Neural progenitor cell (in vitro differentiated cells): ENCODE results near the gene MUL1. TPM values are rescaled to one million over a fixed set of nuclear protein-coding genes. Genes with fewer than 3 reads are reported as not detected.

ENCODE experiments used
- DNase-seq: peaks from one replicate; pipeline ENCODE4 v3.0.0-alpha.2; 2016; ENCODE audit warnings: low spot score
- H2AFZ ChIP-seq: fragments of 200-600 bp; sonication (generic); replicated peaks from 2 replicates; pipeline ENCODE4 v1.6.1; 2016; ENCODE audit warnings: antibody characterized with exemption
- H3F3A ChIP-seq: fragments of 200-600 bp; sonication (generic); 2 replicates; pipeline ENCODE4 v1.6.1; 2016; ENCODE audit warnings: antibody characterized with exemption, low read depth
- H3K27ac ChIP-seq: fragments of 200-600 bp; sonication (generic); 2 replicates; pipeline ENCODE4 v1.5.1; 2016; ENCODE audit warnings: mild to moderate bottlenecking
- H3K27me3 ChIP-seq: fragments of 200-600 bp; sonication (generic); 2 replicates; pipeline ENCODE4 v1.6.1; 2016; ENCODE audit warnings: mild to moderate bottlenecking, moderate library complexity
- H3K36me3 ChIP-seq: fragments of 200-600 bp; sonication (generic); 2 replicates; pipeline ENCODE4 v1.5.1; 2016
- H3K4me1 ChIP-seq: fragments of 200-600 bp; sonication (generic); 2 replicates; pipeline ENCODE4 v1.6.1; 2016; ENCODE audit warnings: mixed run types
- H3K4me2 ChIP-seq: fragments of 200-600 bp; sonication (generic); 2 replicates; pipeline ENCODE4 v1.6.1; 2016
- H3K4me3 ChIP-seq: fragments of 200-600 bp; sonication (generic); 2 replicates; pipeline ENCODE4 v1.5.1; 2016
- H3K79me2 ChIP-seq: fragments of 200-600 bp; sonication (generic); 2 replicates; pipeline ENCODE4 v1.6.1; 2016; ENCODE audit warnings: low read depth
- H3K9ac ChIP-seq: fragments of 200-600 bp; sonication (generic); 2 replicates; pipeline ENCODE4 v1.6.1; 2016
- H3K9me3 ChIP-seq: fragments of 200-600 bp; sonication (generic); 2 replicates; pipeline ENCODE4 v1.5.1; 2016; ENCODE audit warnings: low read depth
- H4K20me1 ChIP-seq: fragments of 200-600 bp; sonication (generic); 2 replicates; pipeline ENCODE4 v1.6.1; 2016; ENCODE audit warnings: low read depth
- H3K27ac Mint-ChIP-seq: 3 replicates; pipeline ENCODE4 v1.8.0; 2021; ENCODE audit warnings: mixed read lengths
- H3K27me3 Mint-ChIP-seq: 2 replicates; pipeline ENCODE4 v1.8.0; 2022; ENCODE audit warnings: low read depth, mild to moderate bottlenecking, inconsistent platforms, moderate library complexity, mixed read lengths; ENCODE audit not compliant: insufficient read depth
- H3K36me3 Mint-ChIP-seq: 3 replicates; pipeline ENCODE4 v1.8.0; 2021; ENCODE audit warnings: mixed read lengths
- H3K4me1 Mint-ChIP-seq: 3 replicates; pipeline ENCODE4 v1.8.0; 2021; ENCODE audit warnings: mixed read lengths
- H3K4me3 Mint-ChIP-seq: 3 replicates; pipeline ENCODE4 v1.8.0; 2021; ENCODE audit warnings: mild to moderate bottlenecking, moderate library complexity, mixed read lengths
- H3K9me3 Mint-ChIP-seq: 3 replicates; pipeline ENCODE4 v1.8.0; 2020; ENCODE audit warnings: mixed read lengths
- EZH2 ChIP-seq: fragments of 200-600 bp; sonication (generic); IDR thresholded peaks from 2 replicates; pipeline ENCODE4 v1.6.1; 2017; ENCODE audit warnings: antibody characterized with exemption, mild to moderate bottlenecking, moderate library complexity
- EZH2phosphoT487 ChIP-seq: fragments of 200-600 bp; sonication (generic); IDR thresholded peaks from 2 replicates; pipeline ENCODE4 v1.6.1; 2017; ENCODE audit warnings: antibody characterized with exemption
- total RNA-seq: library from RNA; depleted of rRNA; stranded (reverse); fragments of >200 nt; gene quantifications from 2 replicates; pipeline ENCODE4 v1.2.3, GENCODE V29; 2015; ENCODE audit warnings: low replicate concordance
- TF ChIP-seq, protein P1 (sequence below): fragments of 200-600 bp; sonication (generic); IDR thresholded peaks from 2 replicates; pipeline ENCODE4 v1.5.1; 2017; ENCODE audit warnings: antibody characterized with exemption, mild to moderate bottlenecking

MUL1 gene
- total RNA-seq, 1 donor from 2014 or later, result 6.7 TPM

GRCh38 chr1:20486457-20487235, 21.3 kb downstream of the MUL1 start:
- H3K4me1 Mint-ChIP-seq, result peaks cover 20% of the 10 kb centered on the region
- peak overlapping the region; percentile 83 for H3K4me3 Mint-ChIP-seq
- no peaks in the 10 kb centered on the region for H3K9me3 Mint-ChIP-seq
- no peaks in the 10 kb centered on the region for H3K36me3 ChIP-seq
- no peak overlapping the region for H3K27ac Mint-ChIP-seq
- TF ChIP-seq, protein P1, sequence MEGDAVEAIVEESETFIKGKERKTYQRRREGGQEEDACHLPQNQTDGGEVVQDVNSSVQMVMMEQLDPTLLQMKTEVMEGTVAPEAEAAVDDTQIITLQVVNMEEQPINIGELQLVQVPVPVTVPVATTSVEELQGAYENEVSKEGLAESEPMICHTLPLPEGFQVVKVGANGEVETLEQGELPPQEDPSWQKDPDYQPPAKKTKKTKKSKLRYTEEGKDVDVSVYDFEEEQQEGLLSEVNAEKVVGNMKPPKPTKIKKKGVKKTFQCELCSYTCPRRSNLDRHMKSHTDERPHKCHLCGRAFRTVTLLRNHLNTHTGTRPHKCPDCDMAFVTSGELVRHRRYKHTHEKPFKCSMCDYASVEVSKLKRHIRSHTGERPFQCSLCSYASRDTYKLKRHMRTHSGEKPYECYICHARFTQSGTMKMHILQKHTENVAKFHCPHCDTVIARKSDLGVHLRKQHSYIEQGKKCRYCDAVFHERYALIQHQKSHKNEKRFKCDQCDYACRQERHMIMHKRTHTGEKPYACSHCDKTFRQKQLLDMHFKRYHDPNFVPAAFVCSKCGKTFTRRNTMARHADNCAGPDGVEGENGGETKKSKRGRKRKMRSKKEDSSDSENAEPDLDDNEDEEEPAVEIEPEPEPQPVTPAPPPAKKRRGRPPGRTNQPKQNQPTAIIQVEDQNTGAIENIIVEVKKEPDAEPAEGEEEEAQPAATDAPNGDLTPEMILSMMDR, result no peak
- peak; percentile 47 for TF ChIP-seq EZH2
- peak; percentile 33 for TF ChIP-seq EZH2phosphoT487
- peak overlapping the region; percentile 98 for H3K4me2 ChIP-seq
- peaks cover 97% of the 10 kb centered on the region for H3K27me3 ChIP-seq
- H3K9me3 ChIP-seq, result no peaks in the 10 kb centered on the region
- H3K36me3 Mint-ChIP-seq, result peaks cover 3% of the 10 kb centered on the region
- peak; percentile 94 for DNase-seq
- H3K4me3 ChIP-seq, result peak overlapping the region; percentile 95
- peaks cover 45% of the 10 kb centered on the region for H3F3A ChIP-seq
- peaks cover 4% of the 10 kb centered on the region for H3K79me2 ChIP-seq
- H3K9ac ChIP-seq, result no peak overlapping the region
- H3K27ac ChIP-seq, result no peak overlapping the region
- H3K4me1 ChIP-seq, result peaks cover 8% of the 10 kb centered on the region
- H2AFZ ChIP-seq, result peak overlapping the region; percentile 95
- H4K20me1 ChIP-seq, result peaks cover 22% of the 10 kb centered on the region
- H3K27me3 Mint-ChIP-seq, result peaks cover 24% of the 10 kb centered on the region

GRCh38 chr1:20485527-20486456, 22.2 kb downstream of the MUL1 start, which contains the start of gene CAMK2N1:
Gene CAMK2N1 (minus strand): TSS chr1:20486210. CDS start chr1:20485379, 831 bp downstream.
- Histone ChIP-seq H3K4me2 (peak within 1 kb of the TSS; percentile 98), H3K4me1 (peaks cover 14% of the 10 kb centered on the region), H3K4me3 (peak within 1 kb of the TSS; percentile 95), H3F3A (peaks cover 48% of the 10 kb centered on the region), H3K36me3 (no peaks in the 10 kb centered on the region), H2AFZ (peak within 1 kb of the TSS; percentile 95), H4K20me1 (peaks cover 29% of the 10 kb centered on the region), H3K9ac (no peak within 1 kb of the TSS), H3K79me2 (peaks cover 4% of the 10 kb centered on the region), H3K9me3 (no peaks in the 10 kb centered on the region), H3K27ac (no peak within 1 kb of the TSS), H3K27me3 (peaks cover 97% of the 10 kb centered on the region)
- peak within 1 kb of the TSS; percentile 90 for H3K27ac Mint-ChIP-seq
- peak; percentile 81 for DNase-seq
- TF ChIP-seq, protein P1, result no peak
- TF ChIP-seq EZH2phosphoT487 (no peak), EZH2 (no peak)
- H3K4me3 Mint-ChIP-seq, result peak within 1 kb of the TSS; percentile 95
- peaks cover 3% of the 10 kb centered on the region for H3K36me3 Mint-ChIP-seq
- H3K27me3 Mint-ChIP-seq, result peaks cover 26% of the 10 kb centered on the region
- H3K9me3 Mint-ChIP-seq, result no peaks in the 10 kb centered on the region
- peaks cover 23% of the 10 kb centered on the region for H3K4me1 Mint-ChIP-seq

DNA sequence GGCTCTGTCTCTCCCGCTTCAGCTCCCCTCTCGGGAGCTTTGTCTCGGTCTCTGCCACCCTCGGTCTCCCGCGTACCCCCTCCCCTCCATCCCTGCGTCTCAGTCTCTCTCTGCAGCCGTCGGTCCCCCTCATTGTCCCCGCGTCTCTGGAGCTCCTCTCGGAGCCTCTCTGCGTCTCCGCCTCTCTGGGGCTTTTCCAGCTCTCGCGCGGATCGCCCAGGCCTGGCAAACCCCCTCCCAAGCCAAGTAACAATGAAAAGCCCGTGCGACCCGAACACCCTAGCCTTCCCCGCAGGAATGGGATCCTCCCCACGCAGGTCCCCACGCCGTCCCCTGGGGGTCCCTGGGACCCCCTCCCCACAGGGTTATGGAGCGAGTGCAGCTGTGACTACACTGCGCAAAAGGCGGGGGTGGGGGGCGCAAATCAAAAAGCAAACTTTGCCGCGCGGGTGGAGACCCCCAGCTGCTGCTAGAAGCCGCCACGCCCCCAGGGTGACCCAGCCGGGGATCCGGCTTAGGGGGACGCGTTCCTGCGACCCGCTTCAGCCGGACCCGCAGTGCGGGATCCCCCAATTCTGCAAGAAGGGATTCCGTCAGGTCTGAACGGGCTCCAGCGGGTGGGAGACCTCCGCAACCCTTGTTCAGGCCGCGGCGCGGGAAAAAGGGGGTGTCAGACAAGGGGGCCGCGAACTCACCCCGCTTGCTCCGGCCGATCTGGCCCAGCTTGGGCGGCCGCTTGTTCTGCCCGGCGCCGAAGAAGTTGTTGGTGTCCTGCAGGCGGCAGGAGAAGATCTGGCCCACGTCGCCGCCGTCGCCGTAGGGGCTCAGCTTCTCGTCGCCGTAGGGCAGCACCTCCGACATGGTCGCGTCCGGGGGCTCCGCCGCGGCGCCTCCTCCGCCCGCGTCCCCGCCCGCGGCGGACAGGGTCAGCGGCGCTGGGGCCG, 23.2 kb downstream of the MUL1 start:
- Mint-ChIP-seq H3K9me3 (no peaks in the 10 kb centered on the region), H3K4me1 (peaks cover 30% of the 10 kb centered on the region), H3K4me3 (peak overlapping the region; percentile 95), H3K27ac (peak overlapping the region; percentile 57), H3K27me3 (peaks cover 30% of the 10 kb centered on the region), H3K36me3 (peaks cover 3% of the 10 kb centered on the region)
- Histone ChIP-seq H3K9ac (no peak overlapping the region), H3K4me2 (peak overlapping the region; percentile 94), H3K27ac (no peak overlapping the region), H3K79me2 (peaks cover 4% of the 10 kb centered on the region), H3K9me3 (no peaks in the 10 kb centered on the region), H3K27me3 (peaks cover 90% of the 10 kb centered on the region), H3K4me1 (peaks cover 24% of the 10 kb centered on the region), H3K4me3 (peak overlapping the region; percentile 95), H3F3A (peaks cover 54% of the 10 kb centered on the region), H3K36me3 (no peaks in the 10 kb centered on the region), H2AFZ (peak overlapping the region; percentile 5), H4K20me1 (peaks cover 33% of the 10 kb centered on the region)
- TF ChIP-seq, protein P1, result no peak
- peak; percentile 80 for TF ChIP-seq EZH2
- peak; percentile 69 for DNase-seq
